Erythroblast (primary cell): ENCODE measurements around the gene CREB5.

Experiments
- DNase-seq, 2 experiments: peaks; one replicate each; lab custom pipeline; 2025; lab: John Stamatoyannopoulos, UW
- GATA1 ChIP-seq: IDR thresholded peaks from 2 replicates; pipeline ENCODE4 v1.6.1; 2011; ENCODE audit warnings: low read depth, mild to moderate bottlenecking, control low read depth, low read length, moderate library complexity
- POLR2A ChIP-seq: IDR thresholded peaks from 2 replicates; pipeline ENCODE4 v1.6.1; 2011; ENCODE audit warnings: mild to moderate bottlenecking, low read length

The CREB5 gene

GRCh38 chr7:28638914-28639313 lies 226.6 kb downstream of the CREB5 start:
- no peak for TF ChIP-seq POLR2A
- no peak for TF ChIP-seq GATA1
- DNase-seq = no peak

DNA sequence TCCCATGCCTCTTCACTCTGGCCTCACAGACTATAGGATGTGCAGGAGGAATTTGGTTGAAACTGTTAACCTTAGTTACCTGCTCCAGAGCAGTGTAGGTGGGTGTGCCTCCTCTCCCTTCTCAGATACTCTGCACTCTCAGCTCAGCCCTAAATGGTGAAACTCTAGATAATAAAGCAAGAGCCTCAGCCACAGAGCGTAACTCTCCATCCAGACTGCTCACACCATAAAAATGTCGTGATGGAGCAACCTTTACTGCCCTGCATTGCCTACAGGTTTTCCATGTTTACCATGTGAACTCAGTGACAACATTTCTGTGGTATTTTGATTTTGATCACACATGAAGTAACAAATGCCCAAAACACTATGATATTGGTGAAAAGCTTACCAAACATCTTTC lies 227.7 kb downstream of the CREB5 start:
- no peak for DNase-seq
- no peak for TF ChIP-seq POLR2A
- no peak for TF ChIP-seq GATA1

DNA sequence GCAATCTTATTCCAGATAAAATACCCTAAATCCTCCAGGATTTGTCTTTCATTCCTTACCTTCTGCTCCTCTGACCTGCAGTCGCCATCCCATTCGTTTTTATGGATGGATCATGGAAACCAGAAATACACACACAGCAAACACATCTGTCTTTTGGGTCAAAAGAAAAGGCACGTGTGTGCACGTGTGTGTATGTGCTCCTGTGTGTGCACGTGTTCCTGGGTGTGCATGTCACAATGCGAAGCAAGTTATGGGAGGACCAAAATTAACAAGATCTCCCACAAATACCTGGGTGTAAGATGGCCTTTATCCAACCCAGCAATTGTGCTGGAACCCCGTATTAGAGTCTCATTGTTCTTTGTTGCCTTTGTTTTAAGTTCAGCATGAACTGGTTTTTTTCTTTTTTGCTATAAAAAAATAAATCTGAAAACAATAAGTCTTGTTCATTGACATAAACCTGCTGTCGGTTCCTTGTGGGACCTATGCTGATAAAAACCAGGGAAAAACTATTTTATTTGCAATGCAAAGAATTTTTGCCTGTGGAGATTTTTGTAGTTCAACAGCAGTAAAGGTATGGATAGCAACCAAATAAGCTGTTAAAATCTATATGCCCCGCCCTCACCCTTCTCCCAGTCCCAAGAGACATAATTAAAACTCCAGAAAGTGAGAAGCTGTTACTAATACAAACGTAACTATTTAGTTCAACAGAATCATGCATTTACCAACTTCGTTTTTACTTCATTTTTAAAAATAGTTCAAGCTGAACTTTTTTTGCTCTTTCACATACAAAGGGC lies 229.6 kb downstream of the CREB5 start:
- TF ChIP-seq GATA1 = no peak
- no peak for TF ChIP-seq POLR2A
- DNase-seq = no peak

DNA sequence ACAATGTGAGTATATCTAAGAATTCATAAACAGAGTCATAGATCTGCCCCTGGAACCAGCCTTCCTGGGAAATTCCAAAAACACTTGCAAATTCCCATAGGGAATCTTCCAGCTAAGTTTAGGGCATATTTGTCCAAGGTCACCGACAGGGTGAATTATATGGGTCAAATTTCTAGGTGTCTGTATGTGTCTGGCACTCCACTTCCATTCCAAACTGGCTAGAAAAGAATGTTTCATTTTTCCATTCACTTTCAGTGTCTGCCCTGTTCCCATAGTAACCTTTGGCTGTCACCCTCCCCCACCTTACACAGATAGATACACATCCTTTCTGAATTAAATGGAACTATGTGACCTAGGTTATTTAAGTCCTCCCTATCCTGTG lies 230.9 kb downstream of the CREB5 start:
- TF ChIP-seq POLR2A (no peak), GATA1 (no peak)

DNA sequence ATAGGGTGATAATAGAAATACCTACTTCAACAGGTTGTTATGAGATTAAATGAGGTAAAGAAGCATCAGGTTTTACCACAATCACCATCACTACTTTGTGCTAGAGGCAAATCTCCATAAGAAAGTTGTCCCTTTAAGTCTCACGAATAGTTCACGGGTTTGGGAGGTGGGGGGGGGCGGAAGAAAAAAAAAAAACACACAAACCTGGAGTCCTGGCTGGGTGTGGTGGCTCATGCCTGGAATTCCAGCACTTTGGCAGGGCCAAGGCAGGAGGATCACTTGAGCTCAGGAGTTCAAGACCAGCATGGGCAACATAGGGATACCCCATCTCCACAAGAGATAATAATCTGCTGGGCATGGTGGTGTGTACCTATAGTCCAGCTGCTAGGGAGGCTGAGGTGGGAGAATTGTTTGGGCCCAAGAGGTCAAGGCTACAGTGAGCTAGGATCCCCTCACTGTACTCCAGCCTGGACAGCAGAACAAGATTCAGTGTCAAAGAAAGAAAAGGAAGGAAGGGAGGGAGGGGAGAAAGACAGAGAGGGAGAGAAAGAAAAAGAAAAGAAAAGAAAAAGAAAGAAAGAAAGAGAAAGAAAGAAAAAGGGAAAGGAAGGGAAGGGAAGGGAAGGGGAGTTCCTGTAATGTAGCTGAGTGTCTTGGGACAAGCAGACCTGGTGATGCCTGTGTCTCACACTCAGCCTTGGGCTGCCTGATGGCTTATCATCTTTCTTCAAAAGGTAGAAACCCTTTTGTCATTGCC lies 231.4 kb downstream of the CREB5 start:
- TF ChIP-seq GATA1 (no peak), POLR2A (no peak)
- DNase-seq = no peak

More for the DNA sequence above, 230.9 kb downstream of the CREB5 start:
- DNase-seq = no peak

DNA sequence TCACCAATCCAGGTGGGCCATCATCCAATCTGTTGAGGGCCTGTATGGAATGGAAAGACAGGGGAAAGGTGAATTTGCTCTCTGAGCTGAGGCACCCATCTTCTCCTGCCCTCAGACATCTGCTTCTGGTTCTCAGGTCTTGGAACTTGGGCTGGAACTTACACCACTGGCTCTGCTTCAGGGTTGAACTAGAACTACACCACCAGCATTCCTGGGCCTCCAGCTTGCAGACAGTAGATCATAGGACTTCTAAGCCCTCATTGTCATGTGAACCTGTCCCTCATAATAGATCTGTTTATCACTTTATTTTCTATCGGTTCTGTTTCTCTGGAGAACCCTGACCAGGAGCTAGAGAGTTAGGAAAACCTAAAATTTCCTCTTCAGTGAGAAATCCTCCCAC lies 233.5 kb downstream of the CREB5 start:
- DNase-seq = no peak
- TF ChIP-seq POLR2A (no peak), GATA1 (no peak)

- TF ChIP-seq GATA1 (no peak), POLR2A (no peak)
Observed at GRCh38 chr7:28646376-28647075, 234.2 kb downstream of the CREB5 start.

DNA sequence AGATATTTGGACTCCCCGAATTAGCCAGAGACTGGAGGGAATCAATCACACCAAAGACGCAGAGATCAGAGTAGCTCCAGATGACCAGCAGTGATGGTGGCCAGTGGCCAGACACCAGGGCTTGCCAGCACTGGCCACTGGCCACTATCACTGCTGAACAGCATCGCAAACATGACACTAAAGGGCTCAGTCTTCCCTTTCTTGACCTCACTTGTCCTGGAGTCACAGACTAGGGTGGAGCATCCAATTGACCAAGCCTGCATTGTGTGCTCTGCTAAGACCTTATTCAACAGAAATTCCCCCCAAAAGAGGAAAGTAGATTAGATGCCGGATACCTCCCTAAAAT lies 234.7 kb downstream of the CREB5 start:
- no peak for DNase-seq
- no peak for TF ChIP-seq GATA1
- TF ChIP-seq POLR2A = no peak

More at GRCh38 chr7:28646376-28647075, 234.2 kb downstream of the CREB5 start:
- DNase-seq = no peak

GRCh38 chr7:28649189-28649588 lies 236.9 kb downstream of the CREB5 start:
- no peak for DNase-seq
- TF ChIP-seq POLR2A = no peak
- TF ChIP-seq GATA1 = no peak

- no peak for TF ChIP-seq POLR2A
- no peak for TF ChIP-seq GATA1
- no peak for DNase-seq
Observed at GRCh38 chr7:28649811-28650210, 237.5 kb downstream of the CREB5 start.

DNA sequence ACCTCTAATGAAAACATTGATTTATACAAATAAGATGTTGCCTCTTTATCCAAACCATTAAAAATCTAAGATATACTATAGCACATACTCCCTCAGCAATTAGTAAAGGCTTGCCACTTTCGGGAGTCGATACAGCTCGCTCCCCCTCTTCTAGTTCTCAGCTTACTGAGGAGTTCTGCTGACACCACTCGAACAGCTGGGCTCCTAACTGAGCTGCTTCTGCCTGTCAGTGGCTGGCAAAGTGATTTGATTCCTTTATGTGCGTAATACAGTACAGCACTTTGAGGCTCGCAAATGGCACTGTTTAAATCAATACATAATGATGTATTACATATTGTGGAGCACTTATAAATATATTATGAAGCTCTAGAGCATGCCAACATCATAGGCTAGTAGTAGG lies 241.8 kb downstream of the CREB5 start:
- TF ChIP-seq POLR2A = no peak
- TF ChIP-seq GATA1 = no peak
- no peak for DNase-seq

DNA sequence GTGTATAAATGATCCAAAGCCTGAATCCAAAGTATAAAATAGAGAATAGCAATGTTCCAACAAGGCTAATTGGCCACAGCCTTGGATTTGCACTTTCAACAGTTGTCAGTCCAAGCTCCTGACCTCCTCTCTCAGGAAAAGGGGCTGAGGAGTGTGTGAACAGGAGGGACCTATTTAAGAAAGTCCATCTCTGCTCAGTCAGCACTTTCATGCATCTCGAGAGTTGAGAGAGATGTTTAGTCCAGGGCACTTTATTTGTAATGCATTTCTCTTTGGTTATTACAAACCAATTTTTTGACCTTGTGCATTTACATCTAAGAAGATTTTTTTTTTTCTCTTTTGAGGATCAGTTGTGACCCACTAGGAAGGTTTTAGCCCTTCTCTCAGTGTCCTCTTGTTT lies 244.2 kb downstream of the CREB5 start:
- TF ChIP-seq GATA1 (no peak), POLR2A (no peak)
- DNase-seq = no peak

DNA sequence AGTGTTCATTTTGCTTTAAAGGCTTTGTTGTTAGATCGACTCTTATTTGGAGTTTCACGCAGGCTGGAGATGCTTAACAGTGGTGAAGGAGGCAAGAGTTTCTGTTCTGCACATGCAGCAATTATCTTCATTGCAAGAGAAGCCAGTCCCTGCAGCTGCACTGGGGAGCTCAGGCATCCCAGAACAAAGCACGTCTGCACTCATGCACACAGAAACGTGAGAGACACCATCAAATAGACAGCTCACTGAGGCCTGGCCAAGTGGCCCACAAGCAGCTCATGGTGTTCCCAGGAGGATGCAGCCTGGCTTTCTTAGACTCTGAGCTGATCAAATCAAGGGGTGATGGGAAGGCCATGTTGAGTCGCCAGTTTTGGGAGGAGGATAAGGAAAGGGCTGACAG lies 246.1 kb downstream of the CREB5 start:
- TF ChIP-seq POLR2A (no peak), GATA1 (no peak)
- DNase-seq = no peak

GRCh38 chr7:28660132-28660531 lies 247.8 kb downstream of the CREB5 start:
- no peak for TF ChIP-seq POLR2A
- no peak for TF ChIP-seq GATA1
- no peak for DNase-seq

- no peak for DNase-seq
- TF ChIP-seq POLR2A = no peak
- TF ChIP-seq GATA1 = no peak
Observed at GRCh38 chr7:28661826-28662595, 249.7 kb downstream of the CREB5 start.
